Activated CD8-positive, alpha-beta T cell treated with anti-CD3 and anti-CD28 coated beads for 36 hours (primary cell): ENCODE data around the gene CEBPG. TPM values are rescaled to one million over a fixed set of nuclear protein-coding genes. Genes with fewer than 3 reads are reported as not detected.

Experiments used
- ATAC-seq: fragments of 200-7000 bp; cut with Tn5 transposase; one replicate; pipeline ENCODE4 v1.10.0; 2021; ENCODE audit warnings: mild to moderate bottlenecking, moderate library complexity
- CTCF ChIA-PET: fragments of 350-600 bp; sonication (Branson Sonifier 250); formaldehyde crosslinking; loops from one replicate; lab custom pipeline; 2021; ENCODE audit warnings: antibody characterized with exemption; lab: Charles Lee
- POLR2A ChIA-PET: fragments of 350-600 bp; sonication (Branson Sonifier 250); formaldehyde crosslinking; loops from one replicate; lab custom pipeline; 2021; ENCODE audit warnings: antibody characterized with exemption; lab: Charles Lee
- DNase-seq: peaks from one replicate; pipeline ENCODE4 v3.0.0-alpha.2; 2020
- H3K27ac Mint-ChIP-seq: one replicate; pipeline ENCODE4 v1.8.0; 2021; ENCODE audit warnings: mild to moderate bottlenecking, mixed read lengths
- H3K27me3 Mint-ChIP-seq: one replicate; pipeline ENCODE4 v1.8.0; 2021; ENCODE audit warnings: mixed read lengths
- H3K36me3 Mint-ChIP-seq: one replicate; pipeline ENCODE4 v1.8.0; 2021; ENCODE audit warnings: low read depth, mixed read lengths
- H3K4me1 Mint-ChIP-seq: one replicate; pipeline ENCODE4 v1.8.0; 2021; ENCODE audit warnings: low read depth, mixed read lengths
- H3K4me3 Mint-ChIP-seq: one replicate; pipeline ENCODE4 v1.8.0; 2021; ENCODE audit warnings: mild to moderate bottlenecking, moderate library complexity, mixed read lengths
- H3K9me3 Mint-ChIP-seq: one replicate; pipeline ENCODE4 v1.8.0; 2021; ENCODE audit warnings: mixed read lengths
- CTCF ChIP-seq: fragments of 200-600 bp; IDR thresholded peaks from one replicate; pipeline ENCODE4 v1.8.0; 2022; ENCODE audit warnings: antibody characterized with exemption, mild to moderate bottlenecking
- intact Hi-C: fragments of 100-400 bp; cut with micrococcal nuclease; formaldehyde crosslinking; loops from one replicate; pipeline ENCODE4 v1.10.0; 2022
- total RNA-seq, 2 experiments: library from RNA; stranded (reverse); gene quantifications; one replicate each; pipeline ENCODE4 v1.2.3, GENCODE V29; 2021

Gene CEBPG
- total RNA-seq, 2 experiments from 2014 or later = 28.3 to 30.1 TPM

- DNase-seq (no peak), ATAC-seq (no peak)
- peaks cover 9% of the 10 kb centered on the region for H3K9me3 Mint-ChIP-seq
- POLR2A ChIA-PET = no interaction called here
- CTCF ChIA-PET = interaction anchor here (1.0 to 1.5 kb wide), 3 partner anchors 16 to 56 kb away, joined by 3 read pairs; partner anchors contain the start of gene CEBPA
- H3K27ac Mint-ChIP-seq = no peak overlapping the region
- intact Hi-C loops = no loop called here
- H3K36me3 Mint-ChIP-seq = peaks cover 1% of the 10 kb centered on the region
- no peak for TF ChIP-seq CTCF
- no peaks in the 10 kb centered on the region for H3K4me1 Mint-ChIP-seq
- H3K27me3 Mint-ChIP-seq = peaks cover 12% of the 10 kb centered on the region
- H3K4me3 Mint-ChIP-seq = no peak overlapping the region
Measured at GRCh38 chr19:33358408-33358807, 15.1 kb upstream of the CEBPG start.

- ChIA-PET CTCF (interaction anchor here (0.9 to 1.5 kb wide), 3 partner anchors 15 to 56 kb away, joined by 3 read pairs; no protein-coding TSS in a partner anchor), POLR2A (interaction anchor here (0.7 to 1.2 kb wide), 2 partner anchors 11 to 15 kb away, joined by 3 to 4 read pairs; no protein-coding TSS in a partner anchor)
- no peak for TF ChIP-seq CTCF
- H3K4me1 Mint-ChIP-seq = no peaks in the 10 kb centered on the region
- H3K27ac Mint-ChIP-seq = no peak overlapping the region
- peaks cover 9% of the 10 kb centered on the region for H3K9me3 Mint-ChIP-seq
- intact Hi-C loops = no loop called here
- H3K36me3 Mint-ChIP-seq = peaks cover 1% of the 10 kb centered on the region
- no peak for ATAC-seq
- DNase-seq = no peak
- peaks cover 11% of the 10 kb centered on the region for H3K27me3 Mint-ChIP-seq
- H3K4me3 Mint-ChIP-seq = no peak overlapping the region
Measured at GRCh38 chr19:33359581-33359980, 13.9 kb upstream of the CEBPG start.

- Mint-ChIP-seq H3K27ac (no peak overlapping the region), H3K4me3 (no peak overlapping the region), H3K27me3 (peaks cover 5% of the 10 kb centered on the region), H3K4me1 (no peaks in the 10 kb centered on the region), H3K9me3 (no peaks in the 10 kb centered on the region), H3K36me3 (no peaks in the 10 kb centered on the region)
- POLR2A ChIA-PET = interaction anchor here (1.5 kb wide), 1 partner anchor 15 kb away, joined by 4 read pairs; no protein-coding TSS in a partner anchor
- TF ChIP-seq CTCF = no peak
- intact Hi-C loops = no loop called here
- DNase-seq (no peak), ATAC-seq (no peak)
- CTCF ChIA-PET = interaction anchor here (0.7 to 1.1 kb wide), 2 partner anchors 9 to 11 kb away, joined by 3 read pairs; partner anchors contain the start of gene CEBPG
Measured at GRCh38 chr19:33362508-33363228, 10.8 kb upstream of the CEBPG start.

- no peak overlapping the region for H3K4me3 Mint-ChIP-seq
- ATAC-seq = no peak
- intact Hi-C loops = no loop called here
- H3K9me3 Mint-ChIP-seq = no peaks in the 10 kb centered on the region
- H3K4me1 Mint-ChIP-seq = no peaks in the 10 kb centered on the region
- no peak overlapping the region for H3K27ac Mint-ChIP-seq
- H3K36me3 Mint-ChIP-seq = no peaks in the 10 kb centered on the region
- DNase-seq = no peak
- TF ChIP-seq CTCF = no peak
- peaks cover 5% of the 10 kb centered on the region for H3K27me3 Mint-ChIP-seq
- ChIA-PET POLR2A (interaction anchor here (1.5 kb wide), 1 partner anchor 14 kb away, joined by 4 read pairs; no protein-coding TSS in a partner anchor), CTCF (interaction anchor here (1.1 to 1.5 kb wide), 2 partner anchors 10 to 128 kb away, joined by 3 read pairs; partner anchors contain the start of gene CEBPG)
Measured at GRCh38 chr19:33363476-33363875, 10.0 kb upstream of the CEBPG start.

- DNase-seq (no peak), ATAC-seq (no peak)
- POLR2A ChIA-PET = no interaction called here
- CTCF ChIA-PET = no interaction called here
- H3K4me1 Mint-ChIP-seq = no peaks in the 10 kb centered on the region
- H3K27ac Mint-ChIP-seq = no peak overlapping the region
- no peak for TF ChIP-seq CTCF
- H3K4me3 Mint-ChIP-seq = no peak overlapping the region
- H3K9me3 Mint-ChIP-seq = no peaks in the 10 kb centered on the region
- intact Hi-C loops = no loop called here
- H3K27me3 Mint-ChIP-seq = peaks cover 5% of the 10 kb centered on the region
- no peaks in the 10 kb centered on the region for H3K36me3 Mint-ChIP-seq
Measured at GRCh38 chr19:33365691-33366090, 7.8 kb upstream of the CEBPG start.
